Prostate gland (tissue), 2 donors: ENCODE data around the gene LSAMP.

Source experiments
- POLR2AphosphoS5 ChIP-seq: sonication (generic); formaldehyde crosslinking; IDR thresholded peaks from one replicate; pipeline ENCODE4 v1.6.1; 2017; ENCODE audit warnings: antibody characterized with exemption
- TF ChIP-seq, protein P1 (sequence below), 4 experiments: fragments of 200-600 bp in 2 of 4; fragments of 450-650 bp in 2 of 4; sonication (generic) in 2 of 4; IDR thresholded peaks; 1 replicate in 3 of 4; 2 replicates in 1 of 4; pipeline ENCODE4 v1.5.1; 2016 to 2019; ENCODE audit warnings: antibody characterized with exemption in 4 of 4, mild to moderate bottlenecking in 2 of 4, moderate library complexity in 2 of 4

DNA sequence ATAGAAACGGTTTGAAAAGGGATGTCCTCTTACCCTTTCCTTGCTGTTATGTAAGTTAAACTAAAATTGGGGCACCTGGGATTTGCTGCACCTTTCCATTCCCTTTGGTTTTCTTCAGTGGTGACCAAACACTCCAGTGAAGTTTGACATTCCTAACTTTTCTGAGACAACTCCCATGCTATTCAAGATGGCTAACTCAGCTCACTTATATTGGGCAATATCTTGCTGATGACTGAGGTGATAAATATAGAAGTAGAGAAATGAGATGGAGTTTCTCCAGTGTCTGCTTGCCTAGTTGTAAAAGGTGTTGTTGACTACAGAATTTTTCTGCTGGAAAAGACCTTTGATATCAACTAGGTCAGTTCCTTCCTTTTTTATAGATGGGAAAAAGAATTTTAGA is 530.2 kb downstream of the LSAMP start:
- no peak for TF ChIP-seq POLR2AphosphoS5
- TF ChIP-seq, protein P1, sequence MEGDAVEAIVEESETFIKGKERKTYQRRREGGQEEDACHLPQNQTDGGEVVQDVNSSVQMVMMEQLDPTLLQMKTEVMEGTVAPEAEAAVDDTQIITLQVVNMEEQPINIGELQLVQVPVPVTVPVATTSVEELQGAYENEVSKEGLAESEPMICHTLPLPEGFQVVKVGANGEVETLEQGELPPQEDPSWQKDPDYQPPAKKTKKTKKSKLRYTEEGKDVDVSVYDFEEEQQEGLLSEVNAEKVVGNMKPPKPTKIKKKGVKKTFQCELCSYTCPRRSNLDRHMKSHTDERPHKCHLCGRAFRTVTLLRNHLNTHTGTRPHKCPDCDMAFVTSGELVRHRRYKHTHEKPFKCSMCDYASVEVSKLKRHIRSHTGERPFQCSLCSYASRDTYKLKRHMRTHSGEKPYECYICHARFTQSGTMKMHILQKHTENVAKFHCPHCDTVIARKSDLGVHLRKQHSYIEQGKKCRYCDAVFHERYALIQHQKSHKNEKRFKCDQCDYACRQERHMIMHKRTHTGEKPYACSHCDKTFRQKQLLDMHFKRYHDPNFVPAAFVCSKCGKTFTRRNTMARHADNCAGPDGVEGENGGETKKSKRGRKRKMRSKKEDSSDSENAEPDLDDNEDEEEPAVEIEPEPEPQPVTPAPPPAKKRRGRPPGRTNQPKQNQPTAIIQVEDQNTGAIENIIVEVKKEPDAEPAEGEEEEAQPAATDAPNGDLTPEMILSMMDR (IDR thresholded peaks at IDR 0.05): no peak
